ENCODE data around the gene MYRIP.
A peak's percentile ranks its signal among the peaks of the same experiment; 100 is the strongest.

MYRIP gene

GRCh38 chr3:39907981-39908380, 98.6 kb downstream of the MYRIP start:
- no peak for ATAC-seq (ENCODE audit: low read depth)
- peaks cover 10% of the 10 kb centered on the region for H3K4me1 ChIP-seq (ENCODE audit: insufficient read depth, poor library complexity, severe bottlenecking)
- no peak for DNase-seq (ENCODE audit: low spot score)
- H3K27me3 ChIP-seq (ENCODE audit: insufficient read depth, poor library complexity, severe bottlenecking): no peaks in the 10 kb centered on the region
- no peak for TF ChIP-seq CTCF (IDR thresholded peaks at IDR 0.05; ENCODE audit: poor library complexity, severe bottlenecking)
- H3K27ac ChIP-seq (ENCODE audit: poor library complexity, severe bottlenecking): no peak overlapping the region
- no peaks in the 10 kb centered on the region for H3K36me3 ChIP-seq (ENCODE audit: low read depth)
- H3K4me3 ChIP-seq (ENCODE audit: severe bottlenecking): no peak overlapping the region
- no peaks in the 10 kb centered on the region for H3K9me3 ChIP-seq (ENCODE audit: severe bottlenecking)

- Histone ChIP-seq H3K4me3 (ENCODE audit: severe bottlenecking) (no peak overlapping the region), H3K4me1 (ENCODE audit: insufficient read depth, poor library complexity, severe bottlenecking) (peaks cover 10% of the 10 kb centered on the region), H3K9me3 (ENCODE audit: severe bottlenecking) (no peaks in the 10 kb centered on the region), H3K27me3 (ENCODE audit: insufficient read depth, poor library complexity, severe bottlenecking) (no peaks in the 10 kb centered on the region), H3K27ac (ENCODE audit: poor library complexity, severe bottlenecking) (no peak overlapping the region), H3K36me3 (ENCODE audit: low read depth) (no peaks in the 10 kb centered on the region)
- DNase-seq (ENCODE audit: low spot score) (no peak), ATAC-seq (ENCODE audit: low read depth) (no peak)
- TF ChIP-seq CTCF (IDR thresholded peaks at IDR 0.05; ENCODE audit: poor library complexity, severe bottlenecking): no peak
Observed at GRCh38 chr3:39910135-39910534, 100.7 kb downstream of the MYRIP start.

DNA sequence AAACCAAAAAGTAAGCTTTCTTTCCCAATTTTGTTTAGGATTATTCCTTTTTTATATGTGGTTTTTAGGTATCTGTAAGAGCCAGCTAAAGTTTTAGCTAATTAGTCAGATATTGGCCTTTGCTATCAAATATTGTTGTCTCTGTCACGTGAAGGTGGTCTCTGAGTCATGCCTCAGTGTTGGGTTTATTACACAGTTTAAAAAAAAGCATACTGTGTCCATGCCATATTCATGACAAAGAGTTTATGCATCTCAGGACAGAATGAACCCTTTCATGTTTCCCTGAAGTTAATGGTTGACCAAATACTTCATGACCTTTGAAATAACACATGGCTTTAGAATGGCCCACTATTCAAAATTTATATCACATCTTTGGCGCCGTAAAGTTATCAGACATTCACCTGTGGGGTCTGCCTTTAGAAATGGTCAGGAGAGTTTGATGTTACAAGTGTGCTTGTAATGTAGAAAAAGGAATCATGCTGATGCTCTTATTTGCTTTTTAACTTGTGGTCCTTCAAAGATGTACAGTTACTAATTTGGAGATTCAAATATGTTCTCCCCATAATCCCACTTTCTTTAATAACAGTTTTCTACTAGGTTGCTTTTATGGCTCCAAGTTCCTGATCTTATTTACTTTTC, 101.5 kb downstream of the MYRIP start:
- Histone ChIP-seq H3K27me3 (ENCODE audit: insufficient read depth, poor library complexity, severe bottlenecking) (no peaks in the 10 kb centered on the region), H3K27ac (ENCODE audit: poor library complexity, severe bottlenecking) (peak overlapping the region; percentile 8), H3K4me1 (ENCODE audit: insufficient read depth, poor library complexity, severe bottlenecking) (peaks cover 10% of the 10 kb centered on the region), H3K36me3 (ENCODE audit: low read depth) (no peaks in the 10 kb centered on the region), H3K9me3 (ENCODE audit: severe bottlenecking) (no peaks in the 10 kb centered on the region), H3K4me3 (ENCODE audit: severe bottlenecking) (no peak overlapping the region)
- no peak for TF ChIP-seq CTCF (IDR thresholded peaks at IDR 0.05; ENCODE audit: poor library complexity, severe bottlenecking)
- ATAC-seq (ENCODE audit: low read depth) (0 out of 3 replicates have a peak, but pooled peaks have one; percentile 17), DNase-seq (ENCODE audit: low spot score) (no peak)

DNA sequence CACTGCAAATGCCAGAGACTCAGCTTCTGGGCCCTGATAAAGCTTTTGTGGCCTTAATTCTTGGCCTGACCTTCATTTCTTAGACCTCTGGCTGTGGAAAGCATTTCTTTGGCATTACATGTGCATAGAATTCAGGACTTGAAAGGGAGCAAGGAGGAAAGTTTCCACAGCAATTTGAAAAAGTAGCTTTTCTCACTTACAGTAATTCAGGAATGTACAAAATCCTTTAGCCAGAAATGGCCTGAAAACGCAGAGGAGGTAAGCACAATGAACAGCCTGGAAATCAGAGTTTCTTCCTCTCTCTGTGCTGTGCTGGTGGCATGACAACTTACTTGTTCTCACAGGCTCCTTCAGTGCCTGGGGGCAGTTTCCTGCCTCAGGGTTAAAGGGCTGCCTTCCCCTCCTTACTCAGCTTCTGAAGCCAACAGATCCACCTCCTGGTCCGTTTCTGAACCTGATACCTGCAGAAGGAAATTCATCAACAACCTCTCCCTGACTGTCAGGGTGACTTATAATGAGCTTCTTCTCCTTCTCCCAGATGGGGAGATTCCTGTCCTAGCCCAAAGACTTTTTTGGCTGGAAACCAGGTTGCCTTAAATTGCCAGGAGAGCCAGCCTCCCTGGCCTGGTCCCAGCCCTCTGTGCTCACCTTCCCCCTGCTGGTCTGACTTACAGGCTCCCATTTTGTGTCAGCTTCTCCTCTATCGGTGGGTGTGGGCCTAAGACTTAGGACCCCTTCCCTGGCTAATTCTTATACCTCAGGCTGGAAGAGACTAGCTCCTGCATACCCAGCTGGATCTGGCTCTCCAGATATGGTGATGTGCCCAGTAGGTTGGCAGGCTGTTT, 102.3 kb downstream of the MYRIP start:
- H3K9me3 ChIP-seq (ENCODE audit: severe bottlenecking): no peaks in the 10 kb centered on the region
- no peak overlapping the region for H3K4me3 ChIP-seq (ENCODE audit: severe bottlenecking)
- H3K36me3 ChIP-seq (ENCODE audit: low read depth): no peaks in the 10 kb centered on the region
- no peaks in the 10 kb centered on the region for H3K27me3 ChIP-seq (ENCODE audit: insufficient read depth, poor library complexity, severe bottlenecking)
- H3K4me1 ChIP-seq (ENCODE audit: insufficient read depth, poor library complexity, severe bottlenecking): peaks cover 13% of the 10 kb centered on the region
- ATAC-seq (ENCODE audit: low read depth) (peak; percentile 57), DNase-seq (ENCODE audit: low spot score) (no peak)
- no peak for TF ChIP-seq CTCF (IDR thresholded peaks at IDR 0.05; ENCODE audit: poor library complexity, severe bottlenecking)
- peak overlapping the region; percentile 8 for H3K27ac ChIP-seq (ENCODE audit: poor library complexity, severe bottlenecking)

DNA sequence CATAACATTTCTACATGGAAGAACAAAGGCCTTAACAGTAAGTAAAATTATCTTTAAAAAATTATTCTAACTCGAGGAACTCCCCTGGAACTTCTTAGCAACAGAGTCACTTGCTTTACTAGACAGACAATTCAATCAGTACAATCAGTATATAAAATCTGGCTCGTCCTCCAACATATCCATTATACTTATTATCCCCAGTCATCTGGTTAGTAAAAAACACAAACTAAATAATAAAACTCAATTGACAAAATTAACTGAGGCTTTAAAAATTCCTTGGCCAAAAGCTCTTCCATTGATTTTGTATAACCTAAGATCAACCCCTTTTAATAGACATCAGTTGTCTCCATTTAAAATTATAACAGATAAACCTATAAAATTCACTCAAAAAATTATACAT, 105.6 kb downstream of the MYRIP start:
- no peak for DNase-seq (ENCODE audit: low spot score)
- no peak for TF ChIP-seq CTCF (IDR thresholded peaks at IDR 0.05; ENCODE audit: poor library complexity, severe bottlenecking)
- no peak for ATAC-seq (ENCODE audit: low read depth)
- Histone ChIP-seq H3K27ac (ENCODE audit: poor library complexity, severe bottlenecking) (no peak overlapping the region), H3K4me1 (ENCODE audit: insufficient read depth, poor library complexity, severe bottlenecking) (peaks cover 19% of the 10 kb centered on the region), H3K4me3 (ENCODE audit: severe bottlenecking) (no peak overlapping the region), H3K27me3 (ENCODE audit: insufficient read depth, poor library complexity, severe bottlenecking) (no peaks in the 10 kb centered on the region), H3K36me3 (ENCODE audit: low read depth) (no peaks in the 10 kb centered on the region), H3K9me3 (ENCODE audit: severe bottlenecking) (no peaks in the 10 kb centered on the region)
